NT2/D1 (cell line): Measurements from ENCODE around the gene AGBL4.
"Not testable (repeated sequence)": the region's sequence is repeated elsewhere in the genome, so short reads cannot be mapped to it uniquely, and the experiment has no call there.

Source experiments
- DNase-seq: peaks from one replicate; pipeline ENCODE4 v3.0.0-alpha.2; 2011; ENCODE audit warnings: low read depth, low spot score
- H3K27me3 ChIP-seq: 2 replicates; pipeline ENCODE4 v1.6.0; 2011; ENCODE audit warnings: mild to moderate bottlenecking; ENCODE audit not compliant: insufficient read length, insufficient read depth
- H3K36me3 ChIP-seq: 2 replicates; pipeline ENCODE4 v1.6.1; 2011; ENCODE audit warnings: mild to moderate bottlenecking, low read length, mixed read lengths; ENCODE audit not compliant: insufficient read depth, insufficient read length
- H3K4me1 ChIP-seq: 2 replicates; pipeline ENCODE4 v1.5.1; 2011; ENCODE audit not compliant: insufficient read depth, insufficient read length
- H3K4me3 ChIP-seq: 2 replicates; pipeline ENCODE4 v1.5.1; 2011; ENCODE audit warnings: low read depth; ENCODE audit not compliant: insufficient read length
- H3K9ac ChIP-seq: 2 replicates; pipeline ENCODE4 v1.6.0; 2011; ENCODE audit warnings: low read depth; ENCODE audit not compliant: insufficient read length
- H3K9me3 ChIP-seq: 2 replicates; pipeline ENCODE4 v1.5.1; 2011; ENCODE audit warnings: mild to moderate bottlenecking, low read length; ENCODE audit not compliant: insufficient read depth
- SUZ12 ChIP-seq: IDR thresholded peaks from 2 replicates; pipeline ENCODE4 v1.6.1; 2011; ENCODE audit not compliant: insufficient read length, insufficient read depth; ENCODE audit errors: extremely low read depth
- YY1 ChIP-seq: IDR thresholded peaks from 2 replicates; pipeline ENCODE4 v1.6.1; 2011; ENCODE audit not compliant: insufficient read length, insufficient read depth
- ZNF274 ChIP-seq: IDR thresholded peaks from 2 replicates; pipeline ENCODE4 v1.6.1; 2011; ENCODE audit warnings: mild to moderate bottlenecking, low read depth, low read length

The AGBL4 gene

GRCh38 chr1:49036700-49037099, 987.1 kb downstream of the AGBL4 start:
- Histone ChIP-seq H3K36me3 (no peaks in the 10 kb centered on the region), H3K27me3 (no peaks in the 10 kb centered on the region), H3K4me3 (no peak overlapping the region), H3K4me1 (no peaks in the 10 kb centered on the region), H3K9ac (no peak overlapping the region), H3K9me3 (no peaks in the 10 kb centered on the region)
- peak; percentile 22 for DNase-seq
- TF ChIP-seq ZNF274 (no peak), YY1 (no peak), SUZ12 (no peak)

- Histone ChIP-seq H3K9ac (no peak overlapping the region), H3K27me3 (no peaks in the 10 kb centered on the region), H3K36me3 (no peaks in the 10 kb centered on the region), H3K9me3 (peaks cover 19% of the 10 kb centered on the region), H3K4me3 (no peak overlapping the region), H3K4me1 (no peaks in the 10 kb centered on the region)
- no peak for DNase-seq
- TF ChIP-seq ZNF274 (no peak), YY1 (no peak), SUZ12 (no peak)
Measured at GRCh38 chr1:49028396-49028795, 995.4 kb downstream of the AGBL4 start.

- H3K4me1 ChIP-seq, result no peaks in the 10 kb centered on the region
- H3K27me3 ChIP-seq, result no peaks in the 10 kb centered on the region
- H3K9me3 ChIP-seq, result peaks cover 19% of the 10 kb centered on the region
- H3K36me3 ChIP-seq, result no peaks in the 10 kb centered on the region
- no peak for DNase-seq
- TF ChIP-seq SUZ12 (no peak), ZNF274 (no peak), YY1 (no peak)
- H3K9ac ChIP-seq, result no peak overlapping the region
- no peak overlapping the region for H3K4me3 ChIP-seq
Measured at GRCh38 chr1:49026230-49026811, 997.4 kb downstream of the AGBL4 start.

GRCh38 chr1:49016030-49016977, 1007.5 kb downstream of the AGBL4 start:
- no peaks in the 10 kb centered on the region; the same call in 1 of the 2 replicates for H3K9me3 ChIP-seq
- H3K4me3 ChIP-seq, result no peak overlapping the region
- H3K9ac ChIP-seq, result no peak overlapping the region
- TF ChIP-seq YY1 (no peak), ZNF274 (no peak), SUZ12 (no peak)
- H3K27me3 ChIP-seq, result no peaks in the 10 kb centered on the region
- no peaks in the 10 kb centered on the region for H3K36me3 ChIP-seq
- H3K4me1 ChIP-seq, result no peaks in the 10 kb centered on the region
- DNase-seq, result no peak

- DNase-seq, result no peak
- Histone ChIP-seq H3K4me1 (no peaks in the 10 kb centered on the region), H3K9ac (no peak overlapping the region), H3K36me3 (no peaks in the 10 kb centered on the region), H3K27me3 (no peaks in the 10 kb centered on the region), H3K9me3 (no peaks in the 10 kb centered on the region; the same call in 1 of the 2 replicates), H3K4me3 (no peak overlapping the region)
- TF ChIP-seq SUZ12, result no peak
- no peak for TF ChIP-seq YY1
- no peak for TF ChIP-seq ZNF274
Measured at GRCh38 chr1:49013079-49013478, 1010.7 kb downstream of the AGBL4 start.

- not testable (repeated sequence) for H3K4me3 ChIP-seq
Measured at GRCh38 chr1:49002981-49003380, 1020.8 kb downstream of the AGBL4 start.

GRCh38 chr1:48999321-48999720, 1024.4 kb downstream of the AGBL4 start:
- H3K9ac ChIP-seq, result no peak overlapping the region
- no peak overlapping the region for H3K4me3 ChIP-seq
- H3K4me1 ChIP-seq, result no peaks in the 10 kb centered on the region
- no peaks in the 10 kb centered on the region for H3K36me3 ChIP-seq
- H3K9me3 ChIP-seq, result peaks cover 4% of the 10 kb centered on the region; the same call in 1 of the 2 replicates
- TF ChIP-seq ZNF274, result no peak
- no peaks in the 10 kb centered on the region for H3K27me3 ChIP-seq
- DNase-seq, result no peak

More at GRCh38 chr1:49002981-49003380, 1020.8 kb downstream of the AGBL4 start:
- not testable (repeated sequence) for H3K9ac ChIP-seq, H3K36me3 ChIP-seq, DNase-seq, H3K4me1 ChIP-seq, H3K27me3 ChIP-seq
- peaks cover 14% of the 10 kb centered on the region; the same call in 1 of the 2 replicates for H3K9me3 ChIP-seq
